ENCODE data around the gene S1PR1.

S1PR1 gene

GRCh38 chr1:101282314-101283038 lies 45.7 kb downstream of the S1PR1 start:
- no peak for DNase-seq

- no peak for DNase-seq
These were observed 46.6 kb downstream of the S1PR1 start for GRCh38 chr1:101283443-101283842.

- DNase-seq, result no peak
These were observed 47.2 kb downstream of the S1PR1 start for GRCh38 chr1:101284021-101284420.

GRCh38 chr1:101284622-101285218 lies 47.9 kb downstream of the S1PR1 start:
- no peak for DNase-seq

GRCh38 chr1:101285922-101286570 lies 49.2 kb downstream of the S1PR1 start:
- DNase-seq, result no peak

GRCh38 chr1:101288491-101288944 lies 51.7 kb downstream of the S1PR1 start:
- DNase-seq, result peak; percentile 25

GRCh38 chr1:101290119-101290921 lies 53.5 kb downstream of the S1PR1 start:
- no peak for DNase-seq
